ENCODE measurements around the gene CAPN2.

DNA sequence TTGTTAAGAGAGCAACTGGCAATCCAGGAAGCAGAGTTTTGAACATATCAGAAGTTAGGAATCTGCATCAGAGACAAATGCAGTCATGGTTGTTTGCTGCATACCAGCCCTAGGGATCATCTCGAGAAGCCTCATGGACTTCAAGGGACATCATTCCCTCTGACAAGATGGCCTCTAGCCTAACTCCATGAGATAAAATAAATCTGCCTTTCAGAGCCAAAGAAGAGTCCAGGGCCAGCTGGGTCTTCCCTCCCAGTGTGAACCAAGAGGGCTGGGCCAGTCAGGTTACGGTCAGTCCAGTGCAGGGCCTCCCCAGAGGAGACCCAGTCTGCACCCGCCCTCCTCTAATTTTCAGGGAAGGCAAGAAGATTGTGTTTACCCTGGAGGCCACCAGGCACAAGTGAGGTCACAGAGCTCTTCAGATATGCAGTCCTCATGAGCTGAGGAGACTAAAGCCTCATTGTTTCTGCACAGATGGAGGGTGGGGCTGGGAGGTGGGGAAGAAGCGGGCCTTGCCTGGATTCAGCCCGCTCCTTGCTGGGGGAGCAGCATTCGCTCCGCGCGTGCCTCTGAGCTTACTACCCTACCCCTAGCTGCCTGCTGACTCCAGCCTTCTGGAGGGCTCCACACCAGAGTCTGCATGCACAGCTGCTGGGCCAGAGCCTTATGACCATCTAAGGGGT is 52.8 kb downstream of the CAPN2 start:
- TF ChIP-seq CSDC2 (CRISPR knock-in tag; IDR thresholded peaks at IDR 0.05) (no peak), TCF4 (CRISPR knock-in tag; IDR thresholded peaks at IDR 0.05; ENCODE audit: borderline replicate concordance) (no peak), SNAI2 (CRISPR knock-in tag; IDR thresholded peaks at IDR 0.05) (no peak), PPARA (CRISPR knock-in tag; IDR thresholded peaks at IDR 0.05; ENCODE audit: borderline replicate concordance) (no peak), ESRRG (CRISPR knock-in tag; IDR thresholded peaks at IDR 0.05) (no peak)
- TF ChIP-seq, protein P1, sequence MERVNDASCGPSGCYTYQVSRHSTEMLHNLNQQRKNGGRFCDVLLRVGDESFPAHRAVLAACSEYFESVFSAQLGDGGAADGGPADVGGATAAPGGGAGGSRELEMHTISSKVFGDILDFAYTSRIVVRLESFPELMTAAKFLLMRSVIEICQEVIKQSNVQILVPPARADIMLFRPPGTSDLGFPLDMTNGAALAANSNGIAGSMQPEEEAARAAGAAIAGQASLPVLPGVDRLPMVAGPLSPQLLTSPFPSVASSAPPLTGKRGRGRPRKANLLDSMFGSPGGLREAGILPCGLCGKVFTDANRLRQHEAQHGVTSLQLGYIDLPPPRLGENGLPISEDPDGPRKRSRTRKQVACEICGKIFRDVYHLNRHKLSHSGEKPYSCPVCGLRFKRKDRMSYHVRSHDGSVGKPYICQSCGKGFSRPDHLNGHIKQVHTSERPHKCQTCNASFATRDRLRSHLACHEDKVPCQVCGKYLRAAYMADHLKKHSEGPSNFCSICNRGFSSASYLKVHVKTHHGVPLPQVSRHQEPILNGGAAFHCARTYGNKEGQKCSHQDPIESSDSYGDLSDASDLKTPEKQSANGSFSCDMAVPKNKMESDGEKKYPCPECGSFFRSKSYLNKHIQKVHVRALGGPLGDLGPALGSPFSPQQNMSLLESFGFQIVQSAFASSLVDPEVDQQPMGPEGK (CRISPR knock-in tag; IDR thresholded peaks at IDR 0.05; ENCODE audit: borderline replicate concordance) = no peak

Measured in SK-N-SH treated with all-trans-retinoic acid at 6 μM for 48 hours (cell line).